Heart left ventricle (tissue), 13 donors: ENCODE measurements around the gene GALK1.

ENCODE experiments used
- POLR2A ChIP-seq, 2 donors: fragments of 450-650 bp; IDR thresholded peaks; one replicate each; pipeline ENCODE4 v1.6.1; 2017; ENCODE audit warnings: antibody characterized with exemption in 2 of 2, mild to moderate bottlenecking in 2 of 2, moderate library complexity in 2 of 2
- TF ChIP-seq, protein P1 (sequence below), 12 donors: fragments of 200-600 bp; sonication (generic) in 4 of 12; IDR thresholded peaks; one replicate each; pipeline versions ENCODE4 v1.5.0 to v1.8.0; 2018 to 2022; ENCODE audit warnings: antibody characterized with exemption in 12 of 12, mild to moderate bottlenecking in 5 of 12
- donor health status: ischemic (EF 13 %, LVEDD 7.1; RV severe dilation, severe dysfunction).
- donor health status: DM: no; HTN: yes; CAD: no.
- donor health status: DM: no; HTN: no; CAD: no.
- donor health status: ischemic (EF 25% LVEDD 6.9; RV normal size, moderate dysfunction).
- donor health status: ischemic (EF 25% LVEDD 5.7; RV mildly dilated, moderate dysfunction).
- donor health status: ischemic (EF 35%, LVEDD 5.7; RV mildly dilated, moderate dysfunction).
- donor health status: nonischemic (EF 11% LVEDD 7.7; RV severe dilation, severe dysfunction).
- donor health status: DM: yes; HTN: yes; CAD: no.
- donor health status: PGD.
- donor health status: ischemic (EF 29% LVEDD 5.4; RV normal size, mild dysfunction).
- donor health status: nonischemic (EF 23%, LVEDD 6.1; RV moderate dilation, normal function).

- TF ChIP-seq, protein P1, sequence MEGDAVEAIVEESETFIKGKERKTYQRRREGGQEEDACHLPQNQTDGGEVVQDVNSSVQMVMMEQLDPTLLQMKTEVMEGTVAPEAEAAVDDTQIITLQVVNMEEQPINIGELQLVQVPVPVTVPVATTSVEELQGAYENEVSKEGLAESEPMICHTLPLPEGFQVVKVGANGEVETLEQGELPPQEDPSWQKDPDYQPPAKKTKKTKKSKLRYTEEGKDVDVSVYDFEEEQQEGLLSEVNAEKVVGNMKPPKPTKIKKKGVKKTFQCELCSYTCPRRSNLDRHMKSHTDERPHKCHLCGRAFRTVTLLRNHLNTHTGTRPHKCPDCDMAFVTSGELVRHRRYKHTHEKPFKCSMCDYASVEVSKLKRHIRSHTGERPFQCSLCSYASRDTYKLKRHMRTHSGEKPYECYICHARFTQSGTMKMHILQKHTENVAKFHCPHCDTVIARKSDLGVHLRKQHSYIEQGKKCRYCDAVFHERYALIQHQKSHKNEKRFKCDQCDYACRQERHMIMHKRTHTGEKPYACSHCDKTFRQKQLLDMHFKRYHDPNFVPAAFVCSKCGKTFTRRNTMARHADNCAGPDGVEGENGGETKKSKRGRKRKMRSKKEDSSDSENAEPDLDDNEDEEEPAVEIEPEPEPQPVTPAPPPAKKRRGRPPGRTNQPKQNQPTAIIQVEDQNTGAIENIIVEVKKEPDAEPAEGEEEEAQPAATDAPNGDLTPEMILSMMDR (IDR thresholded peaks at IDR 0.05) = no peak
- no peak for TF ChIP-seq POLR2A (IDR thresholded peaks at IDR 0.05)
Observed at GRCh38 chr17:75777296-75777922, 12.4 kb upstream of the GALK1 start.
